Activated CD8-positive, alpha-beta memory T cell treated with anti-CD3 and anti-CD28 coated beads, Interleukin-2, amount 50 U/mL, for 24 hours (primary cell): Measurements from ENCODE around the gene STAG1.
"Not testable (repeated sequence)": the region's sequence is repeated elsewhere in the genome, so short reads cannot be mapped to it uniquely, and the experiment has no call there.

Experiments used
- DNase-seq: peaks from one replicate; pipeline ENCODE4 v3.0.0-alpha.2; 2020; ENCODE audit errors: extremely low read depth

Gene STAG1

GRCh38 chr3:136513367-136513766, 238.8 kb downstream of the STAG1 start:
- DNase-seq: no peak

- no peak for DNase-seq
Measured at GRCh38 chr3:136512381-136512780, 239.8 kb downstream of the STAG1 start.

- no peak for DNase-seq
Measured at GRCh38 chr3:136505676-136506075, 246.5 kb downstream of the STAG1 start.

- no peak for DNase-seq
Measured at GRCh38 chr3:136503056-136503455, 249.1 kb downstream of the STAG1 start.

- DNase-seq: no peak
Measured at GRCh38 chr3:136498919-136499447, 253.2 kb downstream of the STAG1 start.

- DNase-seq: no peak
Measured at GRCh38 chr3:136495213-136495612, 257.0 kb downstream of the STAG1 start.

- DNase-seq: no peak
Measured at GRCh38 chr3:136490646-136491405, 261.4 kb downstream of the STAG1 start.

- no peak for DNase-seq
Measured at GRCh38 chr3:136485777-136486176, 266.4 kb downstream of the STAG1 start.

- DNase-seq: no peak
Measured at GRCh38 chr3:136476280-136476679, 275.9 kb downstream of the STAG1 start.

GRCh38 chr3:136474876-136475275, 277.3 kb downstream of the STAG1 start:
- not testable (repeated sequence) for DNase-seq

- DNase-seq: no peak
Measured at GRCh38 chr3:136473716-136474326, 278.4 kb downstream of the STAG1 start.

GRCh38 chr3:136465296-136465695, 286.9 kb downstream of the STAG1 start:
- no peak for DNase-seq

- no peak for DNase-seq
Measured at GRCh38 chr3:136464502-136464901, 287.7 kb downstream of the STAG1 start.

GRCh38 chr3:136463170-136463569, 289.0 kb downstream of the STAG1 start:
- no peak for DNase-seq

- DNase-seq: no peak
Measured at GRCh38 chr3:136457793-136458192, 294.4 kb downstream of the STAG1 start.

- DNase-seq: no peak
Measured at GRCh38 chr3:136456196-136456595, 296.0 kb downstream of the STAG1 start.

- DNase-seq: no peak
Measured at GRCh38 chr3:136444581-136444980, 307.6 kb downstream of the STAG1 start.

GRCh38 chr3:136437043-136437442, 315.1 kb downstream of the STAG1 start:
- no peak for DNase-seq

- DNase-seq: no peak
Measured at GRCh38 chr3:136434429-136434828, 317.7 kb downstream of the STAG1 start.

GRCh38 chr3:136432685-136433084, 319.5 kb downstream of the STAG1 start:
- DNase-seq: no peak

GRCh38 chr3:136428167-136428566, 324.0 kb downstream of the STAG1 start:
- no peak for DNase-seq

- DNase-seq: no peak
Measured at GRCh38 chr3:136427236-136427635, 324.9 kb downstream of the STAG1 start.

- DNase-seq: no peak
Measured at GRCh38 chr3:136414476-136414875, 337.7 kb downstream of the STAG1 start.
